Measurements from ENCODE around the gene SPON1.
A peak's percentile ranks its signal among the peaks of the same experiment; 100 is the strongest.
"Not testable (repeated sequence)": the region's sequence is repeated elsewhere in the genome, so short reads cannot be mapped to it uniquely, and the experiment has no call there.

SPON1 gene

GRCh38 chr11:13986695-13987094, 24.2 kb downstream of the SPON1 start:
- not testable (repeated sequence) for H3K4me3 ChIP-seq (ENCODE audit: insufficient read depth in 1 of 2, low read depth in 1 of 2, low read length in 2 of 2); H3K27ac ChIP-seq (ENCODE audit: low read length, poor library complexity, severe bottlenecking); H3K27me3 ChIP-seq (ENCODE audit: control insufficient read depth in 1 of 2, insufficient read depth in 1 of 2, low read length in 2 of 2); H3K23ac ChIP-seq (ENCODE audit: low read length in 2 of 2); H2AFZ ChIP-seq (ENCODE audit: low read depth, low read length); H2BK5ac ChIP-seq (ENCODE audit: low read depth, low read length, poor library complexity, severe bottlenecking); H4K91ac ChIP-seq (ENCODE audit: low read length); H2BK120ac ChIP-seq (ENCODE audit: low read depth, low read length); H2BK12ac ChIP-seq (ENCODE audit: low read length in 2 of 2); H3K18ac ChIP-seq (ENCODE audit: low read depth in 1 of 2, low read length in 2 of 2); H3K9ac ChIP-seq (ENCODE audit: low read length); H3K9me3 ChIP-seq (ENCODE audit: control insufficient read depth, low read length); H3K4me2 ChIP-seq (ENCODE audit: low read length, poor library complexity, severe bottlenecking); H3K14ac ChIP-seq (ENCODE audit: low read length in 2 of 2); H3K4ac ChIP-seq (ENCODE audit: low read depth in 1 of 2, low read length in 2 of 2); H4K8ac ChIP-seq (ENCODE audit: low read length); H2BK15ac ChIP-seq (ENCODE audit: low read depth, poor library complexity, severe bottlenecking); H3K79me1 ChIP-seq (replicated peaks; ENCODE audit: low read length, poor library complexity, severe bottlenecking); H3K36me3 ChIP-seq (ENCODE audit: control insufficient read depth in 1 of 2, insufficient read depth in 2 of 2, low read depth in 1 of 2, low read length in 2 of 2); H3K4me1 ChIP-seq (ENCODE audit: control insufficient read depth, insufficient read depth, low read depth, low read length); H2AK5ac ChIP-seq (ENCODE audit: low read length, severe bottlenecking); DNase-seq
- WGBS = 100% methylated on average over 1 of the region's 5 CpGs

GRCh38 chr11:13992158-13992856, 29.8 kb downstream of the SPON1 start:
- not testable (repeated sequence) for H3K4me3 ChIP-seq (ENCODE audit: insufficient read depth in 1 of 2, low read depth in 1 of 2, low read length in 2 of 2); H3K4me2 ChIP-seq (ENCODE audit: low read length, poor library complexity, severe bottlenecking); H3K4ac ChIP-seq (ENCODE audit: low read depth in 1 of 2, low read length in 2 of 2); H2BK5ac ChIP-seq (ENCODE audit: low read depth, low read length, poor library complexity, severe bottlenecking); H2BK15ac ChIP-seq (ENCODE audit: low read depth, poor library complexity, severe bottlenecking); H2AK5ac ChIP-seq (ENCODE audit: low read length, severe bottlenecking); H2BK120ac ChIP-seq (ENCODE audit: low read depth, low read length); H3K36me3 ChIP-seq (ENCODE audit: control insufficient read depth in 1 of 2, insufficient read depth in 2 of 2, low read depth in 1 of 2, low read length in 2 of 2); H3K27me3 ChIP-seq (ENCODE audit: control insufficient read depth in 1 of 2, insufficient read depth in 1 of 2, low read length in 2 of 2); H3K9me3 ChIP-seq (ENCODE audit: control insufficient read depth, low read length); H3K14ac ChIP-seq (ENCODE audit: low read length in 2 of 2); H3K23ac ChIP-seq (ENCODE audit: low read length in 2 of 2); H3K4me1 ChIP-seq (ENCODE audit: control insufficient read depth, insufficient read depth, low read depth, low read length); H3K27ac ChIP-seq (ENCODE audit: low read length, poor library complexity, severe bottlenecking); H3K79me1 ChIP-seq (replicated peaks; ENCODE audit: low read length, poor library complexity, severe bottlenecking)
- H4K91ac ChIP-seq (ENCODE audit: low read length) = peak overlapping the region; percentile 25
- DNase-seq = peak; percentile 76
- H2BK12ac ChIP-seq (ENCODE audit: low read length in 2 of 2) = peak overlapping the region in 1 of 2 experiments; percentile 39
- peak overlapping the region; percentile 41 for H3K9ac ChIP-seq (ENCODE audit: low read length)
- peak overlapping the region; percentile 77 for H4K8ac ChIP-seq (ENCODE audit: low read length)
- H3K18ac ChIP-seq (ENCODE audit: low read depth in 1 of 2, low read length in 2 of 2) = peak overlapping the region; percentile 5 to 92
- H2AFZ ChIP-seq (ENCODE audit: low read depth, low read length) = peak overlapping the region; percentile 10
- 35% methylated on average over 15 of the region's 15 CpGs for WGBS

- no peak overlapping the region for H2BK15ac ChIP-seq (ENCODE audit: low read depth, poor library complexity, severe bottlenecking)
- H3K4ac ChIP-seq (ENCODE audit: low read depth in 1 of 2, low read length in 2 of 2) = no peak overlapping the region
- WGBS = 81% methylated on average over 7 of the region's 7 CpGs
Observed at GRCh38 chr11:13993096-13993765, 30.7 kb downstream of the SPON1 start.

GRCh38 chr11:13997881-13998280, 35.4 kb downstream of the SPON1 start:
- H3K4me3 ChIP-seq (ENCODE audit: insufficient read depth in 1 of 2, low read depth in 1 of 2, low read length in 2 of 2) = no peak overlapping the region
- no peak overlapping the region for H3K14ac ChIP-seq (ENCODE audit: low read length in 2 of 2)
- H3K4ac ChIP-seq (ENCODE audit: low read depth in 1 of 2, low read length in 2 of 2) = no peak overlapping the region
- no peak overlapping the region for H3K18ac ChIP-seq (ENCODE audit: low read depth in 1 of 2, low read length in 2 of 2)
- 98% methylated on average over 3 of the region's 4 CpGs for WGBS
- H3K27me3 ChIP-seq (ENCODE audit: control insufficient read depth in 1 of 2, insufficient read depth in 1 of 2, low read length in 2 of 2) = peaks cover 0 to 3% of the 10 kb centered on the region in 2 experiments
- H3K9me3 ChIP-seq (ENCODE audit: control insufficient read depth, low read length) = peaks cover 21% of the 10 kb centered on the region
- no peak overlapping the region for H2BK12ac ChIP-seq (ENCODE audit: low read length in 2 of 2)
- H4K91ac ChIP-seq (ENCODE audit: low read length) = no peak overlapping the region
- no peak overlapping the region for H2AFZ ChIP-seq (ENCODE audit: low read depth, low read length)
- no peaks in the 10 kb centered on the region for H3K79me1 ChIP-seq (replicated peaks; ENCODE audit: low read length, poor library complexity, severe bottlenecking)
- no peak overlapping the region for H2AK5ac ChIP-seq (ENCODE audit: low read length, severe bottlenecking)
- H4K8ac ChIP-seq (ENCODE audit: low read length) = no peak overlapping the region
- no peaks in the 10 kb centered on the region for H3K4me1 ChIP-seq (ENCODE audit: control insufficient read depth, insufficient read depth, low read depth, low read length)
- no peak overlapping the region for H3K23ac ChIP-seq (ENCODE audit: low read length in 2 of 2)
- no peak overlapping the region for H3K4me2 ChIP-seq (ENCODE audit: low read length, poor library complexity, severe bottlenecking)
- no peak overlapping the region for H3K9ac ChIP-seq (ENCODE audit: low read length)
- no peak overlapping the region for H2BK15ac ChIP-seq (ENCODE audit: low read depth, poor library complexity, severe bottlenecking)
- no peak overlapping the region for H2BK5ac ChIP-seq (ENCODE audit: low read depth, low read length, poor library complexity, severe bottlenecking)
- H3K27ac ChIP-seq (ENCODE audit: low read length, poor library complexity, severe bottlenecking) = no peak overlapping the region
- no peak overlapping the region for H2BK120ac ChIP-seq (ENCODE audit: low read depth, low read length)
- no peak for DNase-seq
- H3K36me3 ChIP-seq (ENCODE audit: control insufficient read depth in 1 of 2, insufficient read depth in 2 of 2, low read depth in 1 of 2, low read length in 2 of 2) = peaks cover 0 to 6% of the 10 kb centered on the region in 2 experiments

More at GRCh38 chr11:13993096-13993765, 30.7 kb downstream of the SPON1 start:
- Histone ChIP-seq H3K27me3 (ENCODE audit: control insufficient read depth in 1 of 2, insufficient read depth in 1 of 2, low read length in 2 of 2) (no peaks in the 10 kb centered on the region), H2BK5ac (ENCODE audit: low read depth, low read length, poor library complexity, severe bottlenecking) (no peak overlapping the region), H3K4me1 (ENCODE audit: control insufficient read depth, insufficient read depth, low read depth, low read length) (no peaks in the 10 kb centered on the region), H4K91ac (ENCODE audit: low read length) (no peak overlapping the region), H2BK120ac (ENCODE audit: low read depth, low read length) (no peak overlapping the region), H2AK5ac (ENCODE audit: low read length, severe bottlenecking) (no peak overlapping the region), H3K36me3 (ENCODE audit: control insufficient read depth in 1 of 2, insufficient read depth in 2 of 2, low read depth in 1 of 2, low read length in 2 of 2) (no peaks in the 10 kb centered on the region), H3K9me3 (ENCODE audit: control insufficient read depth, low read length) (no peaks in the 10 kb centered on the region), H2BK12ac (ENCODE audit: low read length in 2 of 2) (no peak overlapping the region), H3K27ac (ENCODE audit: low read length, poor library complexity, severe bottlenecking) (no peak overlapping the region), H2AFZ (ENCODE audit: low read depth, low read length) (no peak overlapping the region), H3K9ac (ENCODE audit: low read length) (no peak overlapping the region), H4K8ac (ENCODE audit: low read length) (no peak overlapping the region), H3K18ac (ENCODE audit: low read depth in 1 of 2, low read length in 2 of 2) (peak overlapping the region in 1 of 2 experiments; percentile 12), H3K79me1 (replicated peaks; ENCODE audit: low read length, poor library complexity, severe bottlenecking) (no peaks in the 10 kb centered on the region), H3K14ac (ENCODE audit: low read length in 2 of 2) (no peak overlapping the region), H3K4me2 (ENCODE audit: low read length, poor library complexity, severe bottlenecking) (no peak overlapping the region), H3K4me3 (ENCODE audit: insufficient read depth in 1 of 2, low read depth in 1 of 2, low read length in 2 of 2) (no peak overlapping the region), H3K23ac (ENCODE audit: low read length in 2 of 2) (no peak overlapping the region)
- no peak for DNase-seq
